Astrocyte of the hippocampus (primary cell): ENCODE results near the gene OR1L1.

ENCODE experiments used
- DNase-seq: peaks from one replicate; pipeline ENCODE4 v3.0.0; 2011; ENCODE audit warnings: low read depth, low spot score

OR1L1 gene, protein sequence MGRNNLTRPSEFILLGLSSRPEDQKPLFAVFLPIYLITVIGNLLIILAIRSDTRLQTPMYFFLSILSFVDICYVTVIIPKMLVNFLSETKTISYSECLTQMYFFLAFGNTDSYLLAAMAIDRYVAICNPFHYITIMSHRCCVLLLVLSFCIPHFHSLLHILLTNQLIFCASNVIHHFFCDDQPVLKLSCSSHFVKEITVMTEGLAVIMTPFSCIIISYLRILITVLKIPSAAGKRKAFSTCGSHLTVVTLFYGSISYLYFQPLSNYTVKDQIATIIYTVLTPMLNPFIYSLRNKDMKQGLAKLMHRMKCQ

DNA sequence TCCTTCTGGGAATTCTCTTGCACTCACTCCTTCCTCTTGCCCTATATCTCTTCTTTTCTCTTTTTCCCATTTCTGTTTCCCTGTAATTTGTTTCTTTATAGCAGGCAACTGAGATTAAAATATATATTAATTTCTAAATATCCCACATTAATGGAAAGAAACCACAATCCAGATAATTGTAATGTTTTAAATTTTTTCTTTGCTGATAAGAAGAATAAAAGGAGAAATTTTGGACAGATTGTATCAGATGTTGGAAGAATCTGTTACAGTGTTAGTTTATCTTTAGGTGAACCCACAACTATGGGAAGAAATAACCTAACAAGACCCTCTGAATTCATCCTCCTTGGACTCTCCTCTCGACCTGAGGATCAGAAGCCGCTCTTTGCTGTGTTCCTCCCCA, at the start of gene OR1L1:
Gene OR1L1, plus strand, starts transcription at position 301 of the 400 bp plus-strand sequence. Its CDS starts 0 bp downstream, at position 301.
- DNase-seq, result no peak

DNA sequence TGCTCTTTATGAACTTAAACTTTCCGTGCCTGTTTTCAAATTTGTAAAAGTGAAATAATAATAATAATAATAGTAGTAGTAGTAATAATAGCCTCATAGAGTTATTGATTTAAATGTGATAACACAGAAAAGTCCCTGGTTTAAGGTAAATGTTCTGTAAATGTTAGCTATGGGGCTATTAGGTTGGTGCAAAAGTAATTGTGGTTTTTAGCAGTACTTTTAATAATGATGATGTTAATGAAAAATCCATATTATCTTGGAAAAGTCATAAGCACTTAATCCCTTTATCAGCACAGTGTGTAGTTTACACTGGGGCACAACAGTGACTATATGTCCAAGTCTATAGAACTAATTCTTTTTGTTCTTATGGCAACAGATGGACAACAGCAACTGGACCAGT, 47.2 kb upstream of the OR1L1 start, which contains the start of gene OR1Q1:
Gene OR1Q1, plus strand, starts transcription at position 377 of the 400 bp plus-strand sequence. Its CDS starts 0 bp downstream, at position 377.
- no peak for DNase-seq

DNA sequence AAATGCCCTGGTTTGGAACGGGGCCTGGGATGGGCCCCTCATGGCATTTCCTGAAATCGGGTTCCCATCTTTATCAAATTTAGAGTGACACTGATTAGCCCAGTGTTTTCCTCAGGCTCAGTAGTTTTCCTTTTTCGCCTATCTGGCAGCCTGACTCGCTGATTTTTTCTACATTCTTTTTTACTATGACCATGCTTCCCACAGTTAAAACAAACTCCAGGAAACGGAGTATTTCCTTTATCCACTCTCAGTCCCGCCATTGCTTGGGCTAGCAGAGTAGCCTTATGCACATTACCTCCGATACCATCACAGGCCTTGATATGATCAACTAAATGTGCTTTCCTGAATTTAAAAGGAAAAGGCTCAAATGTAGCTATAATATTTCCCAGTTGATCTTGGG, 41.5 kb upstream of the OR1L1 start:
- DNase-seq, result no peak

DNA sequence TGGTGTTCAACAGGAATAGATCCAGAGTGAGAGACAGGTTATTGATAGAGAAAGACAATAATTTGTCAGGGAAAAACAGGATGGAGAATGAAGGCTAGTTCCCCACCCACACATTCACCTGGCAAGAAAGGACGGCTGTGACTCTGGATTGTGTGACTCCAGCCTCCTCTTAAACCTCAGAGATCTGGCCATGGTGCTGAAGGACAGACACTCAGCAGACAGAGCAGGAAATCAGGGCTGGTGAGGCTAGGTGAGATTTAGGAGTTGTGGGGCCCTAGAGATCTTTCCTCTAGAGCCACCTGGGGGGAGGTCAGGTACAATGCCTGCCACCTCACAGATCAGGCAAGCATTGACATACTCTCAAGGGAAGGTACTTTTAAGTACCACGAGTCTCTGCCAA, 19.3 kb upstream of the OR1L1 start:
- peak; percentile 23 for DNase-seq

DNA sequence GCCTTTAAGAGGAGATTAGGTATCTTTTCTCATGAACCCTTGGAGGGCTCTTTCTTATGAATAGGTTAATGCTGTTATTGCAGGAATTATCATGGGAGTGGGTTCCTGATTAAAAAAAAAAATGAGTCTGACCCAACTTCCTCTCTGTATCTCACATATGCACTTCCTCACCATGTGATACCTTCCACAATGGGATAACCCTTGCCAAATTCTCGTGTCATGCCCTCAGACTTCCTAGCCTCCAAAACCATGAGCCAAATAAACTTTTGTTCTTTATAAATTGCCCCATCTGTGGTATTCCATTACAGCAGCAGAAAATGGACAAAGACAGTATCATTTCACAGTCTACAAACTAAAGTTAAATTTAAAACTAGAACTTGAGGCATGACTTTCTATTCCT, 5.1 kb upstream of the OR1L1 start:
- no peak for DNase-seq

DNA sequence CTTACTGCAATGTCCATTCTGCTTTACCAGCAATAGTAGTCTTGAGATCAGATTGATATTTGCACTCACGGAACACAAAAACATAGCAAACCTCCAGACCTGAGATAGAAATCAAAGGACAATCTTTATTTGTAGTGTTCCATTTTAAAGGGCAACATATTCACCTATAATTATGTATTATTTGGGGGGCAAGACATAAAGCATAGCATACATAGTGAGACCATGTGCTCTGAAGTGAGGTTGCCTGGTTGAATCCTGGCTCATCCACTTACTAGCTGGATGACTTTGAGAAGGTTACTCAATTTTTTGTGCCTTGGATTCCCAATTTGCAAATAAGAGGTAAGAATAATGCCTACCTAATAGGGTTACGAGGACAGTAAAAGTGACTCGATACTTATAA, 4.0 kb upstream of the OR1L1 start, which contains the start of gene OR1B1:
Gene OR1B1, minus strand, starts transcription at position 101 of the 400 bp plus-strand sequence.
- no peak for DNase-seq

DNA sequence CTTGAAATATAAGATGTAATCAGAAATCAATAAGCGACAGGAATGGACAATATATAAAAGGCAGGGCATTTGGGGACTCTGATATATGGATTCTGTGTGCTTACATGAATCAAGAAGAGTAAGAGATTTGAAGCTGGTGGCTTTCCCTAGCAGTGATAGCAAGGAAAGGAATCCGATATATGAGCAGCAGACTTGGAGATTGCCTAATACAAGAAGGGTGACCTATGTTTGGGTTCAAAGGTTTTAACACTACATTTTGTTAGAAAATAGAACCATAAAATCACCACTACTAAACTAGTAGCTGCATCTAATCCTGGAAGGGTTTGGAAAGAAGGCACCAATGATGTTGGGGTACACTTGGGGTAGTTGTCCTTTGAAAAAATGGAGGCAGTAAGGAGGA, 11.0 kb downstream of the OR1L1 start:
- no peak for DNase-seq

DNA sequence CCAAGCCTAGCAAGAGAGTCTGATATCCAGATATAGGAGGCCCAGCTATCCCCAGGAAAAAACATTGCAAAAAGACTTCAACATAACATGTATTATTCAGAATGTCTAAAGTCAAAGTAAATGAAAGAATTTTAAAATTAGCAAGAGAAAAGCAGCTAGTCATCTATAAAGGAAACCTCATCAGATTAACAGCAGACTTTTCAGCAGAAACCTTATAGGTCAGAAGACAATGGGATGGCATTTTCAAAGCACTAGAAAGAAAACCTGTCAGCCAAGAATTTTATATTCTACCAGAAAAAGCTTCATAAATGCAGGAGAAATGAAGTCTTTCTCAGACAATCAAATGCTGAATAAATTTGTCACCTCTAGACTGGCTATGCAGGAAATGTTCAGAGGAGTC, 23.3 kb downstream of the OR1L1 start:
- DNase-seq, result no peak

DNA sequence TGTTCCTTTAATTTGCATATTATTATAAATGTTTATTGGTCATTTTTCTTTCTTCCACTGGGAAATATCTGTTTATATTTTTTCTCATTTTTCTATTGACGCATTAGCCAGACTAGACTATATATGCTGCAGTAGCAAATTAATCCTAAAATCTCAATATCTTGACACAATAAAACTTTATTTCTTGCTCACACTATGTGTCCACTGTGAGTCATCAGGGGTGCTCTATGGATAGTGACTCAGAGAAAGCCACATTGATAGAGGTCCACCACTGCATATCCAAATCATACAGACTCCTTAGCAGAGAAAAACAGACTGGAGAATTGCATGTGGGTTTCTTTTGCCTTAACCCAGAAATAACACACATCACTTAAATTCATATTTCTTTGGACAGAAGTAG, 34.2 kb downstream of the OR1L1 start:
- DNase-seq, result no peak
